Stimulated activated CD4-positive, alpha-beta T cell treated with anti-CD3 and anti-CD28 coated beads, TNF-alpha, amount 100 ng/mL, for 48 hours (primary cell): ENCODE data around the gene SHMT2.

Experiments
- DNase-seq, 3 donors: peaks; one replicate each; pipeline ENCODE4 v3.0.0-alpha.2; 2020; ENCODE audit warnings: low read depth in 3 of 3

Gene SHMT2

DNA sequence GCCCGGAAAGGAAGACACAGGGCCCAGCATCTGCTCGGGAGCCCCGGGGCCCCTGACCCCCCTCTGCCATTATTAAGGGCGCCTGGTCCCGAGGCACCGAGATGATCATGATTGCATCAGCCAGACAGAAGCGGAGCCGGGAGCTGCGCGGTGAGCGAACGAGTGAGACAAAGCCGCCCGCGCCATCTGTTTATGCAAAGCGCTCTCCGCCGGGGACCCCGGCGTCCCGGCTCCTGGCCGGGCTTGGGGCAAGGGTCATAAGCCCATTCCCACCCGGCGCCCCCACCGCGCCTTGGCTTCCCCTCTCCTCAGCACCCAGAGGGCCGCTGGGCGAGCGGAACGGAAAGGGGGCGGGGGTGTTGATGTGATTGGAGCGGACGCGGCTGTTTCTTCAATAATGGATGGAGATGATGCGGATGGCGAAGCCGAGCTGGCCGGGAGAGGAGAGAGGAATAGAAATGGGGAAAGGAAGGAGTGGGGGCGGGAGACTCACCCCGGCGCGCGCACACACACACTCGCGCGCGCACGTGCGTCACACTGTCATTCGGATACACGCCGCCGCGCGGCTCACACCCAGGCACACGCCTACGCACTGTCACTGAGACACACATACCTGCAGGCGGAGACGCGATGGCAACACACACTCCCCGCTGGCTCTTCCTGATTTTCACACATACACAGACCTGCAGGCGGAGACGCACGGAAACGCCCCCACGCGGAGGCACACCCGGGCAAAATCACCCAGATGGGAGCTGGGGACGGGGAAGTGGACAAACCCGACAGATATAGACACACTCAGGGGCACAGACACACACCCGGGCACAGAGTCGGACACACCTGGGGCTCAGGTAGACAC is 10.8 kb downstream of the SHMT2 start:
- DNase-seq: peak in 2 of 3 donors; percentile 59 to 71

DNA sequence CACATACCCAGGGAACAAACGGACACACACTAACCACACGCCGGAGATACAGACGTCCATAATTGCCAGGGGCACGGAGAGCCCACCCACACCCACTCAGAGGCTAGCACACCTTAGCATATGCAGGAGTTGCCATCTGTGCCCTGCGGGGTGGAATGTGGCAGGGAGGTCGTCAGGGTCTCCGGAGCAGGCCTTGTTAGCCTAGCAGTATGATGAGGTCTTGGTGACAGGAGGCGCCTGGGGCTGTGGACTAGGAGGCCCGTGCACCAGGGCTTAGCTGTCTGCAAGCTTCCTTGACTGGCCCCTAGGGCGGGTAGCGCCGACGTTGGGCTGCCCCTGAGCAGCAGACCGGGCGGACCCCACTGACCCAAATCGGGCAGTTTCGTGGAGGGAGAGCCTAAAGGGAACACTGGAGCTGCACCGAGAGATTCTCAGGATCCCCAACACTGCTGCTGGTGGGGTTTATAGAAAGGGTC is 11.5 kb downstream of the SHMT2 start:
- DNase-seq: no peak

DNA sequence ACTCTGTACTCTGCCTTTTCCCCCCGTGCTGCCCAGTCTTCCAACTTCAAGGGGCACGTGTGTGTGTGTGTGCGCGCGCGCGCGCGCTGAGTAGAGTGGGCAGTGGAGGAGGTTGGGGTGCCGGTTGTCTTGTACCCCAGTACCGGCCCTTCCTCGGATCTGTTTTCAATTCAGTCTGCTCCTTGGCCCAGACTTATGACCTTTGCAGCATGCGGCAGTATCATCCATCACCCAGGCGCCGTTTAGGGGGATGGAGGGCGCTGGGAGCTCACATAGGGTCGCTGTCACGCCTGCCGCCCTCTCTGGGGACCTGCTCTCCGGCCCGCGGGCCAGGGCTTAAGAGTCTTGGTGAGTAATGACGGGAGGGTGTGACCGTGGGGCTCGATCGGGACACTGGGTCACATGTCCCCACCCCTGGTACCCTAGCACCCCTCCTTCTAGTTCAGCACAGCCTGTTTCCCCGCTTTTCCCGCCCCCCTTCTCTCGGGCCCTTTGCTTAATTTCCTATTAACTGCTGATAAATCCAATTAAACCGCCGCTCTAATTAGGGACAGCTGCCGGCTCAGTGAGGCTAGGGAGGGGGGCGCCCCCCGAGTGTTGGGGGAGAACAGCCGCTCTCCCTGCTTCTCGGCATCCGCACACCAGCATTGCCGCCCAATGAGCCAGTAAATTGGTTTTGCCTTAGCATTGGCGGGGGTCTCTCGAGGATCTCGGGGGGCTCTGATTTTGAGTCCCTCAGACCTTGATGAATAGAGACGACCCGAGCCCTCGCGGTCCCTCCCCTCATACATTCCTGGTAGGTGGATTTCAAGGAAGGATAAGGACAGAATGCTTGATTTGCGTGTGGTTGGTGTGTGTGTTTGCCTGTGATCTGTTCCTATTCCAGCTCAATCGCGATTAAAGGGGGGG is 12.1 kb downstream of the SHMT2 start:
- DNase-seq: no peak

DNA sequence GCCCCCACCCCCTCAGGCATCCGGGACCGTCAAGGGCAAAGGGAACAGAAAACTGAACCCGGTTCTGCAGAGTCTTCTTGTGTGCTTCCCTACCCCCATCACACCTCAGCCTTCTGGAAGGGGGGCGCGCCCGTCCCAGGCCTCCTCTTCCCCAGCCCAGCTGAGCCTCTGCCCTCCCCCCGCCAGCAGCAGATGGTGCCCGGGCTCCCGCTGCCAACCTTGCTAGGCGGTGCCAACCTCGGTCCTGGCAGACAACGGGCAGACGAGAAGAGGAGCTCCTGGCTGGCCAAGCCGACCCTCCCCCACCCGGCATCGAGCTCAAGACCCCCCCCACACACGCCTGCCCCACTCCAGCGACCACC is 12.8 kb downstream of the SHMT2 start:
- DNase-seq: no peak

DNA sequence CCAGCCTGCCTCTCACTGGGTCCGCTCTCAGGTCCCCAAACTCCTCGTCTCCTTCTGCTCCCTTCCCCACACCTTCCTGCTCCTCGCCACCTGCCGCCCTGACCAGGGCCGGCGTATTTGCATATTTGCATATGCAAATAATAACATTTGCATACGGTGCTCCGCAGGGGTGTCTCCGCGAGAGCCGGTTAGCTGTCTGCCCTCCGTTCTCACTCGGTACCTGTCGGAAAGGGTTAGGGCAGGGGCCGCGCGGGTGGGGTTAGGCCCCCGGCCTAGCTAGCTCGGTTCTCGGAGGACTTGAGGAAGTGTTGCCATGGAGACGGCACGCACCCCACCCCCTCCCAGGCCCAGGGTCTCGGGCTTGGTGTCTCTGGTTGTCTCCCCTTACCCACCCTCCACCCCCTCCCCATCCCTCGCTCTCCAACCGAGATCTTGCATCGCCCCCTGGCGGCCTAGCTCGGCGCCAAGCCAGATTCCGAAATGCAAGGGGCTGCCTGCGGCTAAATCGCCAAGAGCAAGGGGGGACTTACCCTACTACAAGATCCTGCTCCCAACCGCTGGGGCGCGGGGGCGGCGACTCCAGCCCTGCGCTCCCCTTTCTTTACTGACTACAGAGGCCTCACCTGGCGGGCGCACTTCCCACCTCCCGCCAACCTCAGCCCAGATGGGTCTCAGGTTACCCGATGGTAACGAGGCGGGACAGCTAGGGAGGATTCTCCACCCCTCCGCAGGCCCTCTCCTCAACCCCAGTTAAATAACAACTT is 13.4 kb downstream of the SHMT2 start:
- peak in 1 of 3 donors; percentile 69 for DNase-seq

DNA sequence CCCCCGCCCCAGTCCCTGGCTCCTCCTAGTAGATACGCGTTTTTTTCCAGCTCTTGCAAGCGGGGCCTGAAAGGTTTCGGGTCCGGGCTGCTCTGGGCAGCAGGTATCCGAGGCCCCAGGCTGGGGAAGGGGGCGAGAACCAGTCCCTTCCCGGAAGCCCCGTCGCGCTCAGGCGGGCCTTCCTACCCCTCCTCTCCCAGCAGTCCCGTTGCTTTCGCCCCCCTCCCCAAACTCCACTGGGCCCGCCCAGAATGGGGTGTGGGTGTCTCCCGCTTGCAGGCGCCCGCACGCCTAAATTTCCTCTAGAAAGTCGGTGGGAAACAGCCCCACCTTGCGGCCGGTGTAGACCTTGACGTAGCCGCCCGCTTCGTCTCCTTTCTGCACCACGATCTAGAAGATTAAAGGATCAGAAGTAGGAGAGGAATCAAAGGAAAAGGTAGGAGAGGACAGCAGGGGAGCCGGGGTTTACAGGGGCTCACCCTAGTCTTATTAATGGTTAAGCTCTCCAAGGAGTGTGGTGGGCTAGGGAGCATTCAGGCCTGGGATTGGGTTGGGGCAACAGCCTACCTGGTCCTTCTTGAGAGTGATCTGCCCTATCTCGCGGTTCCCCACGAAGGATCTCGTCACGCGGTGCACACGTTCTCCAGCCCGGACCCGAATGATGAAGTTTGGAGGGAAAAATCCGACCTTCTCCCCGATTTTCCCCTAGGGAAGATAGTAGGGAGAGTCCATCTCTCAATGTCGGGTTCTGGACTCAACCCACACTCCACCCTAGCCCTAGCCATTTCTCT is 14.2 kb downstream of the SHMT2 start:
- peak; percentile 65 to 87 (median 69) for DNase-seq

DNA sequence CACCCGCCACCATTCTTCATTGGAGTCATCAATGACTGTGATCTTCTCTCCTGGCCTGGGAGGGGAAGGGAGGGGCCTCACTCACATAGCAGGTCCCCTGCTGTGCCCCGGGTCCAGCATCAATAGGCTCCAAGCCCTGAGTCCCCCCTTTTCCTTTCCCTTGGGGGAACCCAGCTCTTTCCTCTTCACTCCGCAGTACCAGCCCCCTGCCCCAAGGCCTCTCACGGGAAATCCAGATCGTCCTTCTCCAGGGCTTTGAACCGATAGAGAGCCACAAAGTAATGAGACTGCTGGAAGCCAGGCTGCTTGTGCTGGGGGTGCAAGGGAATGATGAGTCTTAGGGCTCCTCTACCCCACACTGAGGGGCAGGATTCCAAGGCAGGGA is 14.8 kb downstream of the SHMT2 start:
- no peak for DNase-seq

DNA sequence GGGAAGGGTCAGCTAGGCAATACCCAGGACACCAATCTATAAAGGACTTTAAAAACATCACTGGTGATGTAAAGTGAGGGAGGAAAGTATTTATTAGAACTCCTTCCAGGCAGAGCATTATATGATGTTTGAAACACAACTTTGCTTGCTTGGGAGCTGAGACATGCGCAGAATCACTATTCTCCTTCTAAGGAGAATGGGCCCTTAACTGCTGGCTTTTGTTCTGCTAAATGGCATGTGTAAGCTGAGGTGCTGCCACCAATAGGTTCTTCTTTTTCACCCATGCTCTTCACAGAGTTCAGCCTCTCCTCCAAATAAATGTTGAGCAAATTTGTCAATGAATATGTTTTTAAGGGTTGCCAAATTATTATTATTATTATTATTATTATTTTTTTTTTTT is 17.5 kb downstream of the SHMT2 start:
- no peak for DNase-seq

DNA sequence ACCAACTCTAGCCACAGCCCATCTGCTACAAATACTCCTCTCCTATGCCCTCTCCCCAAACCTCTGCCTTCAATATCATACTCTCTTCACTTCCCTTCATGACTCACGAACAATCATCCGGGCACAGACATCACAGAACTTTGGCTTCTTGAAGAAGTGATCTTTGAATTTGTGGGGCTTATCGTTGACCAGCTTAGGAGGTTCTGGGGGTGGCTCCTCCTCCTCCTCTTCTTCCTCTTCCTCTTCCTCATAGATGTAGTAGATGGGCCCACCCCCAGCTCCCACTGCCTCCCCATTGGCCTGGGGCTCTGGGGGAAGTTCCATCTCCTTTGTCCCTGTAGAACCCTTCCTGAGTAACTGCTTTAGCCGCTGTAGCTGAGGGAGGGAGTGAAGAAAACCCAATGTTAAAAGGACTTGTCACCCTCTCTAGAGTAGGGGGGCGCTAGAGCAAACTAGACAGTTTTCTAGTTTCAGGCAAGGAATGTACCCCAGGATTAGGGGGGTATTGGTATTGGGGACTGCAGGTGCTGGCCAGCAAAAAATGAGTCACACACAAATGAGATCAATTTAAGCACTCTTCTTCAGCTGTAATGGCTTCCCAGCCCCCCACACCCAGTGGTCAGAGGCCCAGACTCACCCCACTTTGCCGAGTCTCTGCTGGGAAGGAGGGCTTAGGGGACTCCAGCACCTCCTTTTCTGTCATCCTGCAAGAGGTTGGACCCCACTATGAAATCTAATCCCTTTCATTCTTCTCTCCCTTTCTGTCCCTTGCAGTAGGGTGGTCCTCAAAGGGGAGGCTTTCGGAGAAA is 19.6 kb downstream of the SHMT2 start:
- DNase-seq: no peak

DNA sequence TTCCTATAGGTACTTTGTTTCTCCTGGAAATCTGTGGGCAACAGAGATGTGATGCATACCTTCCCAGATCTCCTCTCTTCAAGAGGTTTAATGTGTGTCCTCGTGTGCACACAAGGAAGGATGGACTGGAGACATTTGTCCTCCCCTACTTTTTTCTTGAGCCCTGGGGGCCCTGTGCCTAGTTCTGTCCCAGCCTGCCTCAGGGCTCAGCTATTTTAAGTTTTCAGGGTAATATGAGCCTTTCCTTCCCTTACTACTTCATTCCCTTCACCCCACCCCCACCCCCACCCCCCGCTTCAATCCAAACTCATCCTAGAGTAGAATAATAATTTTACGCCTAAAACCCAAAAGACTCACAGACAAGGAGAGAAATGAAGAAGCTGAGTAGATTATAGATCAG is 21.0 kb downstream of the SHMT2 start:
- no peak for DNase-seq

DNA sequence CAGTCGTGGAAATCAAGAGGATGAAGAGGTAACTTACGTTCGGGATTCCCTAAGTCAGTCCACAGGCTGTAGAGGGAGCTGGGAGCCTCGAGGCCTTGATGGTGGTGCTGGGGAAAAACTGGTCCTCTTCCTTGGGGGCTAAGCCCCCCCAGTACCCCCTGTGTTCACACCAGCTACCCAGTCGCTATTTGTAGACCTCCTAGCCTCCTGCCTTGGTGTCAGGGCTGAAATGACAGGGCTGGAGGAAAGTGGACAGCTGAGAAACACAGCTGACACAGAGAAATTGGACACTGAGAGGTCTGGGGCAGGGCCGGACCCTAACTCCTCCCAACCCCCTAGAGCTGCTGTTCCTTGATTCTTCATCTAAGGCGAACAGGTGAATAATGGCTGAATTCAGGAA is 21.4 kb downstream of the SHMT2 start, which contains the start of gene STAC3:
TSS of gene STAC3 (minus strand) at position 232 of the 400 bp plus-strand sequence. CDS start 1,551 bp downstream, outside the sequence.
- no peak for DNase-seq

DNA sequence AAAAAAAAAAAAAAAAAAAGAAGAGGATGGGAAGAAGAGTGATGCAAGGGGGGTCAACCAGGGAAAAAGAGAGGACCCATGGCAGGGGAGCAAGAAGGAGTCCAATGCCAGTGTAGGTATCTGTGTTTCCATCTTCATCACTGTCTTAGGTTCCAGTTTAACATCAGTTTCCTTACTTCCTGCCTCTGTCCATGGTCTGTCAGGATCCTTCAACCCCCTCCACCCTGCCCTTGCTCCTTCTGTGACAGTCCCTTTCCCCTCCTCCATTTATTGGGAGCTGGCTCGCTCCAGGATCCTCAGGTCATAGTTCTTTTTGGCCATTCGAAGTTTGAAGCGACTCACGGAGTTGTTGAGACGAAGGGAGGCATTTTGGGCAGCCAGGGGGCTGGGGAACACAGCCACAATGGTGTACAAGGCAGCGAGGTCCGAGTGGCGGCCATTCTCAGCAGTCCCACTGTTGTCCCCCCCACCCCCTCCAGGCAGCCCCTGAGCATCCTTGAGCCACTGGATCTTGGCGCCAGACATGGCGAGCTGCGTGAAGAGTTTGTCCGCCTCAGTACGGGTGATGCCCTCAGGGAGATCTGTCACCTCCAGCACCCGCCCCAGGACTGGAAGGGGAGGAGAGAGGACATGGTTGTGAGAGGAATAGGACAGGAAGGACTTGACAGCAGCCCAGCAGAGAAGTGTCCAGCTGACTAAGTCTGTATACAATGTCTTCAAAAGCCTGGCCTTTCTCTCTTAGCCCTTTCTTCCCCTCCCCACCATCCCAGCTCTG is 25.2 kb downstream of the SHMT2 start:
- DNase-seq: no peak

DNA sequence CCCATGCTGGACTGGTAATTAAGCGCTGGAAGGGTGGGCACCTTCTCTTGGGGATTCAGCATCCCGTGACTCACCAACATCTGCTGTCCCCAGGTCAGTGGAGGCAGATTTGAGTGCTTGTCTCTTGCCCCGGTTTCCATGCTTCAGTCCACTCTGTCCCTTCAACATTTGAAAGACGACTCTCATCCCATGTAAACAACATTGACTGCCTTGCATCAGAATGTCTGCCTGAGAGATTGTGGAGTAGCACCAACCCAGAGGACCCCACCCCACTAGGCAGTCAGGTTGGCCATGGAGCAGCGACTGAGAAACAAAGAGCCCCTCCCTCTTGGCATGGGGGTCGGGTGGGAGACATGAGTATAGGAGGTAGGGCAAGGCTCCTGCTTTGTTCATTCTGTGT is 26.4 kb downstream of the SHMT2 start:
- DNase-seq: no peak

DNA sequence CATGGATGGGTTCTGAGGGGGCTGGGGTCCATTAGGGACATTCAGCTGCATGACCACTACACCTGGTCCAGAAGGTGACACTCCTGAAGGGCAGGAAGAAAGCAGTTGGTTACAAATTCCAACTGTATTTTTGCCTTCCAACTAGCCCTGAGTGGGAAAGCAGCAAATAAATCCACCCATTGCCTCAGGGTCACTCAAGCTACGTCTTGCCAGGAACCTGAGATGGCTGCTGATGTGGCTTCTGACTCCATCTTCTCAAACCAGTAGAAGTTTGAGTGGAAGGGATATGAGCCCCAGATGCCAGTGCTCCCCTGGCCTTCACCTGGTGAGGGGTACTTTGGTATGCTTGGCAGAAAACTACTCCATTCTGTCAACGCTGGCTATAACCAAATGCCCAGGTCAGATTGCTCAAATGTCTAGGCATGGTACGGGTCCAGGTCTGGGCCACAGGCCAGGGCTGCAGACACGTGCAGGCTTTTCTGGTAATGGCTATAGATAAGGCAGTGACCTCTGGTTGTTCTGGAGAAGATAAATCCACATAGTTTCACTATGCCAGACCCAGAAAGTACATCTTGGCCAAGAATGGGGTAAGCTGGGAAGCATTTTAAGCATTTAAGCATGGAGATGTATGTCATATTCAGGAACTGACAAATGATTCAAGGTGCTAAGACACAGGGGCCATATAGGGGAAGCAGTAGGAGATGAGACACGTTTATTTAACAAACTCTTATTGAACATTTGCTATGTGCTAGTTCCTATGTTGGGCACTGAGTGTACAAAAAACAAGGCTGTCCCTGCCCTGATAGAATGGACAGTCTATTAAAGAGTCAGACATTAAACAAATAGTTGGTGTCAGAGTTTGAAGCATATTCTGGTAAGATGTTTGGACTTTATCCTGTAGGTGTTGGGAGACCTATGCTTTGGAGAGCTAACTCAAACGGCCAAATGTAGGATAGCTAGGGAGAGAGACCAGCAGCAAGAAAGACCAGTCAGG is 29.8 kb downstream of the SHMT2 start:
- no peak for DNase-seq

DNA sequence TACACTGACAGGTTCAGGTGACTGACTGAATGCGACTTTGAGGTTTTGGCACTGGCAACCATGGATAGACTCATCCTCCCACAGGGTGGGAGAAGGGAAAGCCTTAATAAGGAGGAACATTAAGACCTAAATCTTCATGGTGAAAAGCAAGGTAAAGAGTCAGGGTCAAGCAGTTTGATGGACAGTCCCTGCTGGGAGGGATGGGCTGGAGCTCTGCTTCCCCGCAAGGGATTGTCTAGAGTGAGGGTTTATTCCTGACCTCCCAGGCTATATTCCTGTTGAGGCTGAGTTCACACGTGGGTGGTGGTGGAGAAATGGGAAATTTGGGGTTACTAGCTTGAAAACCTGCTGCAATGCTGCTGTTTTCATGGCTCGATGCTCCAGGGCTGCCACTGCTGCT is 30.9 kb downstream of the SHMT2 start:
- DNase-seq: no peak

DNA sequence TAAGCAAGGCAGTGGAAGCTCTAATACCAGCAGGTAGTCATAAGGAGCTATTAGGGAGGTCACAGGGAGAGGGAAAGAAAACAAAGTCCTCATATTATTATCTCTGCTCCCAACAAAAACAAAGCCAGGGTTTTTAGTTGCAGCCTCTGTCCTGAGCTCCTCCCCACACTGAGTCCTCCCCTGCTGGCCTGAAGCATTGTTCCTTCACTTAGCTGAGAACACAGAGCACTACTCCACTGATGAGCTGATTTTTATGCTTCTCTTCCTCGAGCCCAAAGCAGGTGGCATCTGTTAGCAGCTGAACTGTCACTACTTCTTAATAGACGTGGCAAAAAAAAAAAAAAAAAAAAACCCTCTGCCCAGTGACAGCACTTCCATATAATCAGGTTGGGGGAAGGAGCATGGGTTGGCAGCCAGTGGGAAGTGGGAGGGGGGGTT is 31.9 kb downstream of the SHMT2 start:
- no peak for DNase-seq

DNA sequence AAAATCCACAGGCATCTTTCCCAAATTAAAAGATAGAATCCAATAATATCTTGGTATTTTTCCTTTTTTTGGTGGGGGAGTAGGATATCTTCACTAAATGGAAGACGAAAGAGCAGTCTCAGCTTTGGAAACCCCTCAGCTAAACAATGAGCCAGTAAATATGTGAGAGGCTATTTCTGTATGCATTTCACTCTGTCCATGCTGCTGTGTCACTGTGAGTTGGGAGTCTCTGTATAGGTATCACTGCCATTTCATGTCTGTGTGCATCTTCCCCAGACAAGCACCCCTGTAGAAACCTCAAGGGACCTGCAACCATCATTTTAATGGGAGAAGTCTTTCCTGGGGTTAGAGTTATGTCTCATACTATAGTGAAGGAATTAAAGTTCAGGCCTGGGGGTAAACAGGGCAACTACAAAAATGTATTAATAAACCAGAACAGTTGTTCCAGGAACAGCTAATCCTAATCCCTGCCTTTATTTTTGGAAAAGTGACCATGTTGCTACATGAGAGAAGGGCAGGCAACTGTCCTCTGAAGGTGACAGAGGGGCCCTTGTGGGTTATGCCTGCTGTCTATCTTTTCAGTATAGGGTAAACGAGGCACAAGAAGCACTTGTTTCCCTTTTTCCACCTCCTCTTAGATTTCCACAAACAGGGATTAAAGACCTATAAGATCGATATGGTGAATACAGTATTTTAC is 32.8 kb downstream of the SHMT2 start:
- no peak for DNase-seq

DNA sequence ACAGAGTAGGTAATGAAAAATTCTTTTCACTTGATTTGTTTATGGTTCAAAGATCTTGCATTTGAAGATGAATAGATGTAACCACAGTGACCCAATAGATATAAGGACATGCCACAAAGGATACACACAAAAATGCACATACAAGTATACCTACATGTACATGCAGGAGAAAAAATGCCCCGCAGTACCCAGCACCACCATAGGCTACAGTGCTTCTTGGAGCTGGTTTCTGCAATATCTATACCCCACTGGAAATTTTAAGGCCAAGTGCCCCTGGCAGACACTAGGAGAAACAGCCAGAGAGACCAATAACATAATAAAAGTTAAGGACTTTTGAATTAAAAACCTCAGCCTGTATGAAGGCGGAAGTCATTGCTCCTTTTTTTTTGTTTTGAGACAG is 33.6 kb downstream of the SHMT2 start:
- DNase-seq: no peak
